Measurements from ENCODE around the gene DUSP11. TPM values are rescaled to one million over a fixed set of nuclear protein-coding genes. Genes with fewer than 3 reads are reported as not detected.

DUSP11 gene
- total and polyA plus RNA-seq, 5 donors from 2014 or later = 51.7 to 90.3 (median 81.7) TPM

- Mint-ChIP-seq H3K27ac (no peak overlapping the region), H3K4me1 (no peaks in the 10 kb centered on the region), H3K36me3 (no peaks in the 10 kb centered on the region), H3K4me3 (no peak overlapping the region), H3K9me3 (peaks cover 0 to 16% (median 4%) of the 10 kb centered on the region in 7 donors), H3K27me3 (peaks cover 20% of the 10 kb centered on the region)
- no peak overlapping the region for H3K27ac ChIP-seq (ENCODE audit: insufficient read depth, low read length, poor library complexity, severe bottlenecking)
- H3K36me3 ChIP-seq (ENCODE audit: control insufficient read depth, insufficient read depth, low read length) = no peaks in the 10 kb centered on the region
- peaks cover 5 to 6% of the 10 kb centered on the region in 2 experiments for H3K9me3 ChIP-seq (ENCODE audit: control insufficient read depth in 2 of 2, low read length in 2 of 2)
- H3K27me3 ChIP-seq (ENCODE audit: control insufficient read depth, insufficient read depth, low read length) = no peaks in the 10 kb centered on the region
- no peaks in the 10 kb centered on the region for H3K4me1 ChIP-seq (ENCODE audit: control insufficient read depth, insufficient read depth, low read length, poor library complexity, severe bottlenecking)
- ATAC-seq (ENCODE audit: low read depth in 2 of 2) (no peak), DNase-seq (peak in 1 of 3 donors; percentile 8)
- no peak overlapping the region for H3K4me3 ChIP-seq (ENCODE audit: low read depth, low read length)
Measured at GRCh38 chr2:73716543-73717250, 63.2 kb downstream of the DUSP11 start.

- no peaks in the 10 kb centered on the region for H3K36me3 ChIP-seq (ENCODE audit: control insufficient read depth, insufficient read depth, low read length)
- Mint-ChIP-seq H3K27ac (no peak overlapping the region), H3K9me3 (peaks cover 0 to 16% (median 4%) of the 10 kb centered on the region in 7 donors), H3K4me1 (no peaks in the 10 kb centered on the region), H3K36me3 (no peaks in the 10 kb centered on the region), H3K4me3 (no peak overlapping the region), H3K27me3 (peaks cover 33% of the 10 kb centered on the region)
- H3K4me3 ChIP-seq (ENCODE audit: low read depth, low read length) = no peak overlapping the region
- DNase-seq = no peak
- no peak for ATAC-seq (ENCODE audit: low read depth in 2 of 2)
- H3K27me3 ChIP-seq (ENCODE audit: control insufficient read depth, insufficient read depth, low read length) = no peaks in the 10 kb centered on the region
- peaks cover 5 to 6% of the 10 kb centered on the region in 2 experiments for H3K9me3 ChIP-seq (ENCODE audit: control insufficient read depth in 2 of 2, low read length in 2 of 2)
- H3K4me1 ChIP-seq (ENCODE audit: control insufficient read depth, insufficient read depth, low read length, poor library complexity, severe bottlenecking) = no peaks in the 10 kb centered on the region
- H3K27ac ChIP-seq (ENCODE audit: insufficient read depth, low read length, poor library complexity, severe bottlenecking) = no peak overlapping the region
Measured at GRCh38 chr2:73714091-73714490, 65.8 kb downstream of the DUSP11 start.

Other genes starting within 250 kb of the DUSP11 start
- not detected for gene NAT8, start 137.7 kb downstream of the DUSP11 start, total RNA-seq
- not detected for gene NAT8, start 137.7 kb downstream of the DUSP11 start, polyA plus RNA-seq
- gene TPRKB, start 42.8 kb downstream of the DUSP11 start, total RNA-seq = 22.4 TPM
- 10 to 100 TPM; 64.6 to 97.9 (median 78.5) TPM for gene TPRKB, start 42.8 kb downstream of the DUSP11 start, polyA plus RNA-seq
- gene C2orf78, start 4.1 kb upstream of the DUSP11 start, total RNA-seq = not detected
- gene C2orf78, start 4.1 kb upstream of the DUSP11 start, polyA plus RNA-seq = not detected
- 32.9 TPM for gene STAMBP, start 48.9 kb upstream of the DUSP11 start, total RNA-seq
- gene STAMBP, start 48.9 kb upstream of the DUSP11 start, polyA plus RNA-seq = 10 to 100 TPM; 44.9 to 66.4 (median 50.0) TPM
- gene ACTG2, start 112.9 kb upstream of the DUSP11 start, total RNA-seq = 0.64 TPM
- gene ACTG2, start 112.9 kb upstream of the DUSP11 start, polyA plus RNA-seq = 1 to 10 TPM; 2.4 to 6.6 (median 3.7) TPM
- gene DGUOK, start 146.8 kb upstream of the DUSP11 start, total RNA-seq = 43.5 TPM
- gene DGUOK, start 146.8 kb upstream of the DUSP11 start, polyA plus RNA-seq = 100 to 1,000 TPM; 182 to 226 (median 205) TPM
- 26.3 TPM for gene TET3, start 204.8 kb upstream of the DUSP11 start, total RNA-seq
- under 1 TPM; 0.22 to 0.30 (median 0.26) TPM for gene TET3, start 204.8 kb upstream of the DUSP11 start, polyA plus RNA-seq

Measured in CD4-positive, CD25-positive, alpha-beta regulatory T cell (primary cell).